Stimulated activated CD4-positive, alpha-beta T cell treated with anti-CD3 and anti-CD28 coated beads, Interleukin-1b, Interleukin-23, amount 100 ng/mL, for 1 hour (primary cell): ENCODE data around the gene LHFPL2.

Experiments used
- DNase-seq, 2 donors: peaks; one replicate each; pipeline ENCODE4 v3.0.0-alpha.2; 2020; ENCODE audit warnings: low read depth in 2 of 2

The LHFPL2 gene

DNA sequence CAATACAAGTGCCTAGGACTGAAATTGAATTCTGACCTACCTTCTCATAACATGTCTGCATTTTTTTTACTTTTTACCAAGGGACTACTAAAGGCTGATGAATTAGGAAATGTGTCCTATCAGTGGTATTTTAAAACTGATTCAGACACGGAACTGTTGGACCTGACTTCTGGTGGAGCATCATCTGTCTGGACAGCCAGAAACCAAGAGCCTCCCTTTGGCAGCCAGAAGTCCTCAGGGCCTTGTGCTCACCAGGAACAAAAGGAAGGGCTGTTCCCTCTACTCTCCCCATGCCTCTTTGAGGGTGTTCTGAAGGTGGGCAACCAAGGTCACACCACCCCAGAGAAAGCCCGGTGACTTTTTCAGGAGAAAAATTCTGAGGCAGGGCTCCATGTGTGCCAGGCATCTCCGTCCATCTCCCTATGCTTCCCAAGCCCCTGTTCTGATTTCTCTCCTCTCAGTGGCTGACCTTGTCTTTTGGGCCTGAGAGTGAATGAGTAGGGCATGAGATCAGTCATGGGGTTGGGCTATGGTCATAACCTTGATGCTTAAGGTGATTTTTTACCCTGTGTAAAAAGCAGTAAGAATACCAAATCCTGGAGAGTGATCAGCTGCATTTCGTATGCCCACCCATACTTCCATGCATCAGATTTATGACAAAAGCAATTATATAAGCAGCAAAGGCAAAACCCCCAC lies 144.5 kb downstream of the LHFPL2 start:
- no peak for DNase-seq

DNA sequence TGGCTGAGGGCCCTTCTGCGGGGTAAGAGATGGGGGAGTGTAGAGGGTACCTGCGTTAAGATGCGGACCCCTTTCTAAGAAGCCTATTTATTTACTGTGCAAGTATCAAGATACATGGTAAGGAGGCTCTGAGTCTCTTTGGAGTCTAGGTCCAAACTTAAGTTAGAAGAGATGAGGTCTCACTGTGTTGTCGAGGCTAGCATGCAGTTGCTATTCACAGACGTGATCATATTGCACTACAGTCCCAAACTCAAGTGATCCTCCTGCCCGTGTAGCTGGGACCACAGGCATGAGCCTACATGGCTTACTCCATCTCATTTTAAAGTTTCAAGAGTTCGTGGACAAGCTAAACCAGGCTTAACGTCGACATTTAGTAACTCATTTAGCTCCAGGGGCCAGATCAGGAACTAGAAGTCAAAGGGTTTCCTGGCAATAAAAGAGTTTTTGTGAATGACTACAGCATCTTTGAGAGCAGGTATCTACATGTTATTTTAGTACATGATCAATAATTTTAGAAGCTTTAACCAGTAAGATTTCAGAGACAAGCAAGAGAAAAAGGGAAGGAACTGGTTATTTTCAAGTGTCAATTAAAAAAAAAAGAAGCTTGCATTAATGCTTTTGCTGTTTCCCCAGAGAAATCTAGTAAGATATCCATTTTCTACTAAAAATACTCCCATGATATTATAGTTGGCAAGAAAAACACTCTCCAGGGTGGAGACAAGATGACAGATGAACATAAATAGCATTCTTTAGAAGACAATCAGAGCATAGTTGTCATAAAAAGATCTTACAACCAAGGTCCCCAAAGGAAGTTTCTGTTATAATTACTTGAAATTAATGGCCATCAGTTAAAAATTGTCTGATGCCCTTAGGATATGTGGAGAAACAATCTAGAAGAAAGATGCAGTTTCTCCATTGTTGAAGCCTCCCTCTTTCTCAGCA lies 146.9 kb downstream of the LHFPL2 start:
- DNase-seq: no peak

DNA sequence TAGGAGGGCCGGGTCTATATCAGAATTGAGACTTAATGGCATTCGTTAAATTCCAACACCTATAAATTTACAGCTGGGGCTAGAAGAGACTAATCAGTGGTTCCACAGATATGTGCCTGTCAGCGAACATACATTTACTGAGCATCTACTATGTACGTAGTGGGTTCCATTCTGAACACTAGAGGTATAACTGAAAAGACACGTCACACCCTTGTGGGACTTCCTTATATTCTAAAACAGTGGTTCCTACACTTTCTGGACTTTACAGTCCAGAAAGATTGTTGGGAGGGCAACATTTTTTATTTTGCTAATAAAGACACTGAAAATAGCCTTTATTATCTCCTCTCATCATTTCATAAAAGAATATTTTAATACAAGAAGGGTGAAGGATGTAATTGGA lies 147.7 kb downstream of the LHFPL2 start:
- no peak for DNase-seq

DNA sequence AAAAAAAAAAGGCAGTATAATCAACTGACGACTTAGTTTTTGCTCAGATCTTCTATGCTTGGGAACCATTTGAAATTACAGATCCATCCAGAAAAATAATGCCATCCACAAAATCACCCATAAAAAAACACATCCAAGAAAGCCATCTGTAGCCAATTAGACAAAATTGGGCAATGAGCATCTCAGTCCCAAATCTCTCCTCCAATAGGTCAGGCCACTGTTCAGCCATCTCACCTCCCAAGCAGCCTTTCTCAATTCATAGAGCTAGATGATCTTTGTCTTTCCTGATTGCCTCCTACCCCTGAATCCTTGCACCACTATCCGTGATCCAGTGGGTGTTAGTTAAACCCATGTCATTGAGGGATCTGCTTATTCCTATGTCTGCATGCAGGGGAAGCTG lies 148.5 kb downstream of the LHFPL2 start:
- no peak for DNase-seq

DNA sequence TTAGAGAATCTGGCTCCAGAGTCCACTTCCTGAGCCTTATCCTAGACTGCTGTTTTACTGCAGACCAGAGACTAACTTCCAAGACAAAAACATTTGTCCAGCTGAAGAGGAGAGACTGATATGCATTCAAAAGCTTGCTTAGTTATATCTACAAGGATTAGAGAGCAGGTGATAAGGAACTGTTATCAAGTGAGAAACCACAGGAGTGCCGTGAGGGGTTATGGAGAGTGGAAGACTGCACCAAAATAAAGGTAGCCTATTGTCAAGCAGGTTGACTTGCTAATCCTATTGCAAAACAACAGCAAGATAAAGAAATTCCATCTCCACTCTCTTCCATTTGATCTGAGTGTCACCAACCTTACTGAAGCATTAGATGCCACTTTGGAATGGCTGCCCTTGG lies 149.1 kb downstream of the LHFPL2 start:
- DNase-seq: no peak

DNA sequence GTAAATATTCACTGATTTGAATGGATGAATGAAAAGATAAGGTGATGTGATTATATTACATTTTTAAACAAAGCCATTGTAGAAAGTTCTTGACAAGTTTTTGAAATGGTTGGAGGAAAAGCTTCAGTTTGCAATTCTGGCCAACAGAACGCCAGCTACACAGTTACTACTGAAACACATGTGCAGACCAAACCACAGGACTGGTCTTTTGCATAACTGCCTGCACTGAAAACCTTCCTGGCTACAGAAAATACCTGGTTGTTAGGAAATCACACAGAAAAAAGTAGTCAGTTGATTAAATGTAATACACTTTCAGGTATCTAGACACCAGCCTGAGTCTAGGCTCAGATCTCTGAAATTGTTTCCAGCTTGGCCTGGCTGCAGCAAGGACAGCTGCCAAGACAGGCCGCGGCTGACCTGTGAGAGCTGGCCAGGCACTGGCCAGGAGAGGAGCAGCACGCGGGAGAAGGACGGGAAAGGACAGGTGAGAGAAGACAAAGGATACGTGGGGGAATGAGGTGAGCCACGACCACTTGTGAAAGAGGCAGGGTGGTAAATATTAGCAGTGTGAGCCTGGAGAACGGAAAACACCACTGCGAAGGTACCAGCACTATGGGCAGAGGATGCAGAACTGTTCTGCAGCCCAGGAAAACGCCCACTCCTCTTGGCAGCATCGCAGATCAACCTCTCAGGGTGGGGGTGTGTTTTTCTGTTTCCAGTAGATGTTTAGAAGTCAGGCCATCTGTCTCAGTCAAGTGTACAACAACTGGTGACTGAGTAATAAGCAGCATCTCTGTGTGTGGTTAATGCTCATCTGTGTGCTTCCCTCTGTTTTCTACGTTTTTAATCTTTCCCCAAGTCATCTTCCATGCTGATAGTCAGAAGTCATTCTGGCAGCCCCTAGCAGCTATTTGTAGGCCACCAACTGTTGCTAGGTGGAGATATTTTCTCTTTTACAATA lies 150.7 kb downstream of the LHFPL2 start:
- no peak for DNase-seq

DNA sequence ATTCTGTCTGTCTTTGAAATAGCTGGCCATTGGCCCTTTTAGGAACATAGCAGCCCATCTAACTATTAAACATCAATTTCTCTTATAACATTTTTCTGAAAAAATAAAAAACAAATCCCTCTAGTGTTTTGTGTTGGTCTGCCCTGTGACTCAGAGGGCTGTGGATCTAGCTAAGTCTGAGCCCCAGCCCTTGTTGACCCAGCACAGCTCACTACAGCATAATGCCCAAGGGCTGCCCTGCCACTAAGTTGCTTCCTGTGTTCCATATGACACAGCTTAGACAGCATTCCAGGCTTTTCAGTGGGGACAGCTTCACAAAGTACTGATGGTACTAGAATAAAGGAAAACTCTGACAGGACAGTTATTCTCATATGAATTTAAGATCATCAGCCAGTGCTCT lies 152.2 kb downstream of the LHFPL2 start:
- no peak for DNase-seq

DNA sequence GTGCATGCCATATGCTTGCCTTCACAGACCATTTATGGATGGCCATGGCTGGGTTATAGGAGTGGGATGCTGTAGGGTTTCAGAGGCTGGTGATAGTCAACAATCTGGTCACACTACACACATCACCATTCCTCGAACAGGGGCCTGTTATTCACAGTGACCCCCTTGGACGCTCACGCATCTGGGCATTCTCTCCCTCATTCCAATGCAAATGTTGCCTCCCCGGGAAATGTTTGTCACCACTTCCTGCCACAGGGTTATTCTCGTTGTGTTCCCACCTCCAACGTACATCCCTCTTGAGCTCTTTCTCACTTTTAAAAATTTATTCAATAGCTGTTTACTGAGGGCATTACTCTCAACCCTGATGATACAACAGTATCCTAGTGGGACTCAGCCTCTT lies 152.8 kb downstream of the LHFPL2 start:
- no peak for DNase-seq

DNA sequence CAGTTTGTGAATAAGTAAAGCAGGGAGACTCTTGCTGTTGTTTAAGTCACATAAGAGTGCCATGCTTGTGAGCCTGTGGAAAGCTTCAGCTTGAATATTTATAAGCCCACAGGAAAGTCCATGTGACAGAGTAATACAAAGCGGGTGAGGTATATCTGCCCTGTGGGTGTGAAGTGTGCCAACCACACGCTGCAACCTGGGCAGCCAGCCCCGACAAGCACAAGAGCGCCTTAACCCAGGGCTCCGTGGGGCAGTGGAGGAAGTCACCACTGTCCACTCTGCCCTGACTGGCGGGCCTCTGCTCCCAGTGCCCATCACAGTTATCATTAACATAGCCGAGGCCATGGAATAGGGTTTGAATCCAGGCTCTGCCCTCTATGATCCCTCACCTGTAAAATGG lies 155.9 kb downstream of the LHFPL2 start:
- no peak for DNase-seq

DNA sequence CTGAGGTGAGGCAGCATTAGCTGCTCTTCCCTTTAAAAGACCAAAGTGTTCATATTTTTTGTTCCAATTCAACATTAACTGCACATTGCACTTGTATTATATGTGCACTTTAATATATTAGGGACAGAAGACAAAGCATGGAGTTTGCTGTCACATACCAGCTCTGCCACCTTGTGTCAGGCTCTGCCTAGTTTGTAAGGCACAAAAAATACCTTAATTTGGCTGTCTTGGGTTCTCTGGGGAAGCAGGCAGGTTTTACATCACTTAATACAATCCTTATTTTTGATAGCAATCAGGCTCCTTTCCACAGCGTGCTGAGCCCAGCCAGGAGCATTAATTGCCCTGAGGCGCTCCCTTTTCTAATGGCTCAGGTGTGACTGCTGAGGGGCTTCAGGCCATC lies 156.3 kb downstream of the LHFPL2 start:
- no peak for DNase-seq

DNA sequence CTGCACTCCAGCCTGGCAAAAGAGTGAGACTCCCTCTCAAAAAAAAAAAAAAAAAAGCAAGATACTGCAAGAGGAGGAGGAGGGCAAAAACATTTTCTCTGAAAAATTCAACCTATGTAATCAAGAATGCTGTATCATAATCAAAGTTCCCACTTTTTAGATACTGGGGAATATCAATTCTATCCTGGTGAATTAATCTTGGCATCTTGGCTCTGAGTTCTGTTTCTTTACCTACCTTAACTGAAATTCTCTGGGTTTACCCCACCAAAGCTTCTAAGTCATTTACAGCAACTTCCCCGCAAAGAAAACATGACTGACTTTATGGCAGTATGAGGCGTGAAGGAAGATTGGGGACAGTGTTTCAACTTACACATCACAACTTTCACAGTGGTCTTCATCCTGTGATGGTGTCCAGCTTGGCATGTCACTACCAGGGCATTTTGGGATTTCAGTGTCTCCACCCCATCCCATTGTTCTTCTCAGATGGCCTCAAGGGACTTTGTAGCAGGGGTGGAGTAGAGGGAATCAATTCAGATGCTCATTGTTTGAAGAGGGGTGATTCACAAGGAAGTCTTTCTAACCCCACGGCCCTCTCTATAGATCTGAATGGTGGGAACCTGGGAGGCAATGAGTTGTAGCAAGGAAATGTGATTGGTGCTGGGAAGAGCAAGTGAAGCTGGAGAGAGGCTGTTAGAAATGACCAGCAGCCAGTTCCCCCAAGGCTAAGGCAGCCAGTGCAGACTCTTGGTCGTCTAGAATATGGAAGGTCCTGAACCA lies 157.7 kb downstream of the LHFPL2 start:
- DNase-seq: no peak

DNA sequence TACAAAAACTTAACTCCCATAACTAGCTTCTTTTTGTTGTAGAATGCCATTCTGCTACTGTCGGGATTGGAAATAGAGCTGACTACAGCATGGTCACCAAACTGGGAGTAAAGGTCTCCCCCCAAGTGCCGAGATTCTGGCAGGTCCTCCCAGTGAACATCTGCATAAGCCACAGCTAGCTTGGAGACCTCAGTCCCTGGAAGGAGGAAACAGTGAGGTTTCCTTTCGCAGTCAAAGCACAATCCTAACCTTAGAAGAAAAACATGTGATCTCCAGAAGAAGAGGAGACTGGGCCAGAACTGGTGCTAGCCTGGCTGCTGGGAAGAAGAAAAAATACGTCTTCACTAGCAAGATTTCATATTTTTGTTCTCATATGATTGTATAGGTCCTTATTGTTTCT lies 160.7 kb downstream of the LHFPL2 start:
- no peak for DNase-seq

DNA sequence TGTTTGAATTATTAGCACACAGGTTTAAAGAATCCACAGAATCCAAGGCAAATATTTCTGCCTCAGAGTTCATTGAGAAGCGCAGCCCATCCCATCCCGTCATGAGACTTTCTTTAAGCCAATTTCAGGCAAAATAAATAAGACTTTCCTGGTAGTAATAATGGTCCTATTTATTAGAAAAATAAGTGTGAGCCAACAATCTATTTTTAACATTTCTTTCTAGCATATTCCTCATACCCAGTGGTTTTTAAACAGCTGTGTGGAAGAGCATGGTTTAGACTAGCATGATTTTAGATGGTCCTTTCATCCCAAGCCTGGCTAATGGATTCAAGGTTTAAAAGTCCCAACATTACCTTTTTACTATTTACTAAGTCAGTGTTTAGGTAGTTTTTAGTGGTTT lies 162.4 kb downstream of the LHFPL2 start:
- DNase-seq: no peak

DNA sequence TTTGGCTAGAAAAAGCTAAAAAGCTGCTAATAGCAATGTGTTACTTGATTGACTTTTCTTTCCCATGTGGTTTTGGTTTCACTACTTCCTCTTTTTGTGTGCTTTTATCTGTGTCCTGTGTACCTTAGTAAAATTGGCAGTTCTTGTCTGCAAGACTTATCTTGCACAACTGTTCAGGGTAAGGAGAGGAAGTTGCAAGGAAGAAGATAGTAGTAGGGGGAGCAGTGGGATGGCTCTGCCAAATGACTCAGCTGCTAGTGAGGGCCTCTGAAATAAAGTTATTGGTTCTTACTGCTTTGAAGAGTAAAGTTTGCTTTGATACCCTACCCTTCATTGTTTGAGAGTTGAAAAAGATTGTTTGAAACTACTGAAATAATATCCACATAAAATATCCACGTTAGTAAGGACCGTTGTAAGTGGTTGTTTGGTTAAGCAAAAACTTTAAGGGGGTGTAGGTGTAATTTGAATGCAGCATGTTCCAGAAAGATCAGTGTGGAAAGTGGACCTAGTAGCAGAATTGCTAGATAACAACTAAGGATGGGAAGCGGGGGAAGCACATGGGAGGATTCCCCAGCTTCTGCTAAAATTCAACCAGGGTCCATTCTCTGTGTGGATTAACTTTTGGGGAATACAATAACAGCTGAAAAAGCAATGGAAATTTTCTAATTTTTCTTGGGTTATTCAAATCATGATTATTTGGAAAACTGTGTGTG lies 164.6 kb downstream of the LHFPL2 start:
- no peak for DNase-seq

DNA sequence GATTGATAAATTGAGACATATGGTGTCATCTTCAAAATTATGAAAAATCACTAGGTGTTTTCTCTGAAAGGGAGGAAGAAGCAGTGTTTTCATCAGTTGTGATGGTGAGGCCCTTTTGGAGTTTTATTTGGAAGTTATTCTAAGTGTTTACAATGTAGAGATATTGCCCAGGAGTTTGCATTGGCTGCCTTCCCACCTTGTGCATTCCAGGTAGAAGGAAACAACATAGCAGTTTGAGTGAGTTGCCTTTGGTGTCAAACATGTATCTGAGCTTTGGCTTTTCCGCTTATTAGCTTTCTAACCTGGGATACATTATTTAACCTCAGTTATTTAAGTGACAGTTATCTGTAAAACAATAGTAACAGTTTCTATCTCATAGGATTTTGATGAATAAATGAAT lies 165.6 kb downstream of the LHFPL2 start:
- DNase-seq: no peak

DNA sequence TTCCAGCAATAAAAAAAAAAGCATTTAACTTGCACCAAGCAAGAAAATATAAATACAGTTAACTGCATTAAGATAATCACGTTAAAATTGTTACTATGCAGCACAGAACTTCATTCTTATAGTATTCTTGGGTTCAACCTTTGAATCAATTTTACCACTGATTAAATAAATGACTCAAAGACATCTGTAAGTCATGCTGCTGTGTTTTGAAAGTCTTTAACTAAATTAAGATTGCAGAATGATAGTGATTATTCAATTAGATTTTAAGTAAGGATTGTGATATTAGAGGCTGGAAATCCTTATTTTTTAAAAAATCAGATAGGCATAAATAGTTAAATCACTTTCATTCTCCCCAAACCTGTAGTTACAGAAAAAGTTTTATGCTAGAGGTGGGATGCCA lies 171.8 kb downstream of the LHFPL2 start:
- no peak for DNase-seq

DNA sequence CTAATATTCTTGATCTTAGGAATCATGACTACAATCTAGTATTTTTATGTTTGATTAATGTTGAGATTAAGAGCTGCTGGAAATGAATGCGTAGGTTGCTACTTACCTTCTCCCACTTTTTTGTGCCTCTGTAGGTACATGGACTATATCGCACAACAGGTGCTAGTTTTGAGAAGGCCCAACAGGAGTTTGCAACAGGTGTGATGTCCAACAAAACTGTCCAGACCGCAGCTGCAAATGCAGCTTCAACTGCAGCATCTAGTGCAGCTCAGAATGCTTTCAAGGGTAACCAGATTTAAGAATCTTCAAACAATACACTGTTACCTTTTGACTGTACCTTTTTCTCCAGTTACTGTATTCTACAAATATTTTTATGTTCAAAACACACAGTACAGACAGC lies 173.2 kb downstream of the LHFPL2 start:
- no peak for DNase-seq

DNA sequence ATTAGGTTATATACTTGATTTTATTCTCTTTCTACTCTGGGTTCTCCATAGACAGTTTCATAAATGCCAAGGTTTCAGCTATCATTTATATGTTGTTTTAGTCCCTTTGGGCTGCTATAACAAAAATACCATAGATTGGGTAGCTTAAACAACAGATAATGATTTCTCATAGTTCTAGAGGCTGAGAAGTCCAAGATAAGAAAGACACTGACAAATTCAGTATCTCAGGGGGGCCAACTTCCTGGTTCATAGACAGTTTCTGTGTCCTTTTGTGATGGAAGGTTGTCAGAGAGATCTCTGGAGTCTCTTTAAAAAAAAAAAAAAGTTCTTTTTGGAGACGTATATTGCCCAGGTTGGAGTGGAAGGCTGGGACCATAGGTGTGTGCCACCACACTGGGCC lies 174.8 kb downstream of the LHFPL2 start:
- DNase-seq: no peak

DNA sequence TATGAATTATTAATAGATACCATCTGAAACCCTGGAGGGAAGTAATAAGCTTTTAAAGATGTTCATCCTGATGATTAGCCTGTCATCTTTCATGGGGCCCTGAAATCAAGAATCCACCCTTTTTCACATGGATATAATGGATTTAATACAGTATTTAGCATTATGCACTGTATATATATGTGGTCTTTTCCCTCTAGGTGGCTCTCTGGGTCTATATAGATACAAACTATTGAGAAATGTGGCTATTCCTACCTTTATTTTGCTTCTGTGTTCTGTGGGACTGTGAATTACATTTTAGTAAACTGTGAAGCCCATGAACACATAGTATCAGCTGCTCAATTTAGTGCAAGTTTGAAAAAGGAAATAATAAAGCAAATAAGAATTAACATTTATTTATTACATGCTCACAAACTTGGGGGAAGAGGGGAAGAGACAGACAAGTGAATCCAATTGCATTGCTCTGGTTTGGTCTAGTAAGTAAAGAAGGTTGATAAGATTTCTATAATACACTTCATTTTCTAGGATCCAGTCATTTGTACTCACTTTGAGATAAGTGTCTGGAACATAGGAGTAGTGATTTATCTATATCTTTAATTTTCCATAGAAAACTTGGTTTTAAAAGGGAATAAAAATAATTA lies 176.0 kb downstream of the LHFPL2 start:
- no peak for DNase-seq

DNA sequence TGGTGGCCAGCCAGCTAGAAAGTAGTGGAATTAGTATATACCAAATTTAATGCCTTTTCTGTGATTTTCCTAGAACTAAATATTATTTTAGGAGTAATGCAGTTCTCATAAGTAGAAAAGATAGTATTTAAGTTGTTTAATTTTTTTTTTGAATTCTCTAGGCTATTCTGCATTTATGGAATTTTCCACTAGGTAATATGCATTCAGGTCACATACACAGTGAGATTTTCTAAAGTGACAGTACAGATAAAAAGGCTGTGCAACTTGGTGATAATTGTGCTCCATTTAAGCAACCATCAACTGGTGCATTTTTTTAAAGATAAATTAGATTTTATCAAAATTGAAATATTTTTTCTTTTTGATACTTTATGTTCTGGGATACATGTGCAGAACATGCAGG lies 176.7 kb downstream of the LHFPL2 start:
- DNase-seq: no peak
